NB4 (cell line): Measurements from ENCODE around the gene MAPK6.

Source experiments
- POLR2A ChIP-seq: IDR thresholded peaks from 2 replicates; pipeline ENCODE4 v1.6.1; 2011; ENCODE audit warnings: mild to moderate bottlenecking; ENCODE audit not compliant: insufficient read length; ENCODE audit errors: extremely low read depth
- TF ChIP-seq, protein P1 (sequence below): IDR thresholded peaks from one replicate; pipeline ENCODE4 v1.5.1; 2012; ENCODE audit warnings: low read depth, low read length

DNA sequence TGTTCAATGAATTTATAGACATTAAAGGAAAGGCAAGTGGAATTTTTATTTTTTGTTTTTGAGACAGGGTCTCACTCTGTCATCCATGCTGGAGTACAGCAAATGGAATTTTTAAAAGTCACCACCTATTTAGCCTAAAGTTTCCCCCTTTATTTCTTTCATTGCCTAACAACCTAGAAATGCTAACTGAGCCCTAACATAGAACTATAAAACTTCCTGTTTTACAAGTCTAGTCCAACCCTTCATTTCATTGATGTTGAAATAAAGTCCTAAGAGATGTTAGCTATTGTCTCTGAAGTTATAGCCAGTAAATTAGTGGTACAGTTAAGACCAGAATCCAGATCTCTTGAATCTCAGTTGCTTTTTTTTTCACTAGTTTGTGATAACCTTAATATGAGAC lies 39.0 kb downstream of the MAPK6 start:
- TF ChIP-seq, protein P1, sequence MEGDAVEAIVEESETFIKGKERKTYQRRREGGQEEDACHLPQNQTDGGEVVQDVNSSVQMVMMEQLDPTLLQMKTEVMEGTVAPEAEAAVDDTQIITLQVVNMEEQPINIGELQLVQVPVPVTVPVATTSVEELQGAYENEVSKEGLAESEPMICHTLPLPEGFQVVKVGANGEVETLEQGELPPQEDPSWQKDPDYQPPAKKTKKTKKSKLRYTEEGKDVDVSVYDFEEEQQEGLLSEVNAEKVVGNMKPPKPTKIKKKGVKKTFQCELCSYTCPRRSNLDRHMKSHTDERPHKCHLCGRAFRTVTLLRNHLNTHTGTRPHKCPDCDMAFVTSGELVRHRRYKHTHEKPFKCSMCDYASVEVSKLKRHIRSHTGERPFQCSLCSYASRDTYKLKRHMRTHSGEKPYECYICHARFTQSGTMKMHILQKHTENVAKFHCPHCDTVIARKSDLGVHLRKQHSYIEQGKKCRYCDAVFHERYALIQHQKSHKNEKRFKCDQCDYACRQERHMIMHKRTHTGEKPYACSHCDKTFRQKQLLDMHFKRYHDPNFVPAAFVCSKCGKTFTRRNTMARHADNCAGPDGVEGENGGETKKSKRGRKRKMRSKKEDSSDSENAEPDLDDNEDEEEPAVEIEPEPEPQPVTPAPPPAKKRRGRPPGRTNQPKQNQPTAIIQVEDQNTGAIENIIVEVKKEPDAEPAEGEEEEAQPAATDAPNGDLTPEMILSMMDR = no peak
- no peak for TF ChIP-seq POLR2A
